Heart right ventricle (tissue), 16 donors: ENCODE data around the gene USP47. TPM values are rescaled to one million over a fixed set of nuclear protein-coding genes. Genes with fewer than 3 reads are reported as not detected.

Experiments used
- ATAC-seq, 8 donors: fragments of 200-7000 bp; cut with Tn5 transposase; one replicate each; pipeline ENCODE4 v1.9.1; 2020; ENCODE audit warnings: mild to moderate bottlenecking in 8 of 8, moderate library complexity in 8 of 8, moderate number of reproducible peaks in 1 of 8
- DNase-seq, 2 donors: peaks; one replicate each; pipeline ENCODE4 v3.0.0-alpha.2; 2020
- H3K27ac ChIP-seq, 10 donors: fragments of 200-600 bp; sonication (generic) in 2 of 10; one replicate each; pipeline versions ENCODE4 v1.5.0 to v1.8.0; 2020 to 2022; ENCODE audit warnings: mild to moderate bottlenecking in 3 of 10
- H3K27me3 ChIP-seq, 7 donors: fragments of 200-600 bp; one replicate each; pipeline ENCODE4 v1.8.0; 2021 to 2022; ENCODE audit warnings: mild to moderate bottlenecking in 2 of 7
- H3K36me3 ChIP-seq, 9 donors: fragments of 200-600 bp; sonication (generic) in 1 of 9; one replicate each; pipeline versions ENCODE4 v1.5.0 to v1.8.0; 2020 to 2022; ENCODE audit warnings: mild to moderate bottlenecking in 2 of 9
- H3K4me1 ChIP-seq, 9 donors: fragments of 200-600 bp; sonication (generic) in 1 of 9; one replicate each; pipeline versions ENCODE4 v1.5.0 to v1.8.0; 2020 to 2022; ENCODE audit warnings: mild to moderate bottlenecking in 4 of 9
- H3K4me3 ChIP-seq, 10 donors: fragments of 200-600 bp; sonication (generic) in 2 of 10; one replicate each; pipeline versions ENCODE4 v1.5.0 to v1.8.0; 2020 to 2022; ENCODE audit warnings: mild to moderate bottlenecking in 7 of 10, moderate library complexity in 2 of 10
- H3K9me3 ChIP-seq, 11 donors: fragments of 200-600 bp in 10 of 11; sonication (generic) in 2 of 11; one replicate each; pipeline versions ENCODE4 v1.5.0 to v1.8.0; 2013 to 2022; ENCODE audit warnings: mild to moderate bottlenecking in 2 of 11, control low read depth in 1 of 11, moderate library complexity in 1 of 11
- CTCF ChIP-seq, 9 donors: fragments of 200-600 bp; sonication (generic) in 2 of 9; IDR thresholded peaks; one replicate each; pipeline versions ENCODE4 v1.5.0 to v1.8.0; 2021 to 2022; ENCODE audit warnings: antibody characterized with exemption in 9 of 9, mild to moderate bottlenecking in 5 of 9, moderate library complexity in 1 of 9
- WGBS, 2 donors: extraction: QIAGEN DNeasy Blood & Tissue Kit; methylation state at CpG; one replicate each; pipeline ENCODE4 v1.1.7; 2013; ENCODE audit warnings: inconsistent platforms in 1 of 2; 5-methylcytosine and 5-hydroxymethylcytosine counted together
- intact Hi-C, 10 donors: fragments of 100-400 bp; cut with DNase I; formaldehyde crosslinking; loops; one replicate each; pipeline versions ENCODE4 v1.11.1 to v1.14.2; 2022
- polyA plus RNA-seq, 2 donors: library from polyadenylated mRNA; stranded (reverse); fragments of 200-250 nt; gene quantifications; one replicate each; pipeline ENCODE4 v1.2.3, GENCODE V29; 2013
- total RNA-seq, 10 donors: library from RNA; stranded (reverse); fragmentation: NEBNext Ultra II Directional in 3 of 10; extraction: Animal tissue kit (Norgen Biotek cat#: 25700) in 3 of 10; gene quantifications; one replicate each; pipeline versions ENCODE4 v1.2.1 to v1.2.4, GENCODE V29; 2021 to 2023
- donor health status: Arrhythmogenic right ventricular cardiomyopathy.
- donor health status: ischemic (EF 13 %, LVEDD 7.1; RV severe dilation, severe dysfunction).
- donor health status: healthy with polysubstance abuse.
- donor health status: DM: no; HTN: yes; CAD: no.
- donor health status: DM: no; HTN: no; CAD: no.
- donor health status: ischemic (EF 25% LVEDD 6.9; RV normal size, moderate dysfunction).
- donor health status: ischemic (EF 25% LVEDD 5.7; RV mildly dilated, moderate dysfunction).
- donor health status: healthy.
- donor health status: DM: yes; HTN: yes; CAD: no.
- donor health status: Ischemic cardiomyopathy.
- donor health status: ischemic (EF 35%, LVEDD 5.7; RV mildly dilated, moderate dysfunction).
- donor health status: nonischemic (EF 11% LVEDD 7.7; RV severe dilation, severe dysfunction).
- donor health status: DM: yes; HTN: yes; CAD: no.
- donor health status: PGD.
- donor health status: ischemic (EF 29% LVEDD 5.4; RV normal size, mild dysfunction).
- donor health status: nonischemic (EF 23%, LVEDD 6.1; RV moderate dilation, normal function).

The USP47 gene
- total and polyA plus RNA-seq, 12 donors: 30.5 to 56.4 (median 52.5) TPM

GRCh38 chr11:11984563-11984962, 142.8 kb downstream of the USP47 start:
- Histone ChIP-seq H3K4me1 (peaks cover 51 to 99% (median 76%) of the 10 kb centered on the region in 9 donors), H3K27ac (peak overlapping the region; percentile 10 to 92 (median 69)), H3K9me3 (no peaks in the 10 kb centered on the region), H3K4me3 (no peak overlapping the region), H3K36me3 (no peaks in the 10 kb centered on the region), H3K27me3 (no peaks in the 10 kb centered on the region)
- TF ChIP-seq CTCF (IDR thresholded peaks at IDR 0.05): no peak
- WGBS, 2 donors: 42 to 49% methylated on average over 5 of the region's 5 CpGs
- no peak for ATAC-seq
- no peak for DNase-seq
- intact Hi-C loops: no loop called here

GRCh38 chr11:11985016-11985715, 143.4 kb downstream of the USP47 start:
- intact Hi-C loops: no loop called here
- no peak for TF ChIP-seq CTCF (IDR thresholded peaks at IDR 0.05)
- Histone ChIP-seq H3K36me3 (no peaks in the 10 kb centered on the region), H3K4me3 (no peak overlapping the region), H3K27ac (peak overlapping the region in 9 of 10 donors; percentile 64 to 92 (median 71)), H3K9me3 (no peaks in the 10 kb centered on the region), H3K27me3 (no peaks in the 10 kb centered on the region), H3K4me1 (peaks cover 45 to 99% (median 74%) of the 10 kb centered on the region in 9 donors)
- DNase-seq (no peak), ATAC-seq (peak in 2 of 8 donors; percentile 4 to 24)
- 71 to 78% methylated on average over 8 of the region's 8 CpGs for WGBS, 2 donors

- 65 to 69% methylated on average over 9 of the region's 9 CpGs for whole genome bisulfite sequencing, 2 donors
- Histone ChIP-seq H3K36me3 (peaks cover 0 to 2% (median 0%) of the 10 kb centered on the region in 9 donors), H3K4me1 (peaks cover 37 to 97% (median 72%) of the 10 kb centered on the region in 9 donors), H3K27me3 (no peaks in the 10 kb centered on the region), H3K27ac (peak overlapping the region; percentile 51 to 92 (median 69)), H3K4me3 (no peak overlapping the region), H3K9me3 (no peaks in the 10 kb centered on the region)
- TF ChIP-seq CTCF (IDR thresholded peaks at IDR 0.05): no peak
- intact Hi-C loops: no loop called here
- ATAC-seq (peak in 3 of 8 donors; percentile 7 to 54 (median 23)), DNase-seq (no peak)
Measured at GRCh38 chr11:11985954-11986949, 144.5 kb downstream of the USP47 start.

- no peaks in the 10 kb centered on the region for H3K27me3 ChIP-seq
- WGBS, 2 donors: 87 to 100% methylated on average over 1 of the region's 1 CpG
- peaks cover 34 to 91% (median 68%) of the 10 kb centered on the region in 9 donors for H3K4me1 ChIP-seq
- H3K36me3 ChIP-seq: peaks cover 0 to 3% (median 0%) of the 10 kb centered on the region in 9 donors
- no peak for DNase-seq
- no peaks in the 10 kb centered on the region for H3K9me3 ChIP-seq
- ATAC-seq: no peak
- intact Hi-C loops: no loop called here
- H3K4me3 ChIP-seq: no peak overlapping the region
- TF ChIP-seq CTCF (IDR thresholded peaks at IDR 0.05): peak in 6 of 9 donors; percentile 16 to 37 (median 21)
- peak overlapping the region in 8 of 10 donors; percentile 17 to 92 (median 72) for H3K27ac ChIP-seq
Measured at GRCh38 chr11:11987503-11988022, 145.8 kb downstream of the USP47 start.
